ENCODE data around the gene TNRC6B. TPM values are rescaled to one million over a fixed set of nuclear protein-coding genes. Genes with fewer than 3 reads are reported as not detected.

The TNRC6B gene
- total RNA-seq, 1 donor from 2014 or later = 51.2 TPM

DNA sequence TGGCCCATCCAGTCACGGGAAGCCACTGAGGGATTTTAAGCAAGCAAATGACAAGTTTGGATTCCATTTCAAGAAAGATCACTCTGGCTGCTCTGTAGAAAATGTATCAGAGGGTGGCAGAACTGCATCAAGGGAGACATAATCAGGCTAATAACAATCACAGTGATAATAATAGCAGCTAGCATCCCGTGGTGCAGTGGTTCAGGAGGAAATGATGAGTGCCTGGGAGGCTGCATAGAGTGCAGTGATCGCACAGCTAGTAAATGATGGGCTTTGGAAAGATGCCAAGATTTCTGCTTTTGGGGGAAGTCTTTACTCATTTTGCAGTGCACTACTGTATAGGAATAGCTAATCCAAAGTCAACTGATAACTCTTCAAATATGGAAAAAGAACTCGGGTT is 35.8 kb downstream of the TNRC6B start:
- no peak overlapping the region for H3K4me3 ChIP-seq (ENCODE audit: insufficient read depth, low read depth, low read length)
- no peak overlapping the region for H2AFZ ChIP-seq (ENCODE audit: low read depth, low read length)
- H3K27me3 ChIP-seq (ENCODE audit: insufficient read depth, low read length) = no peaks in the 10 kb centered on the region
- FAIRE-seq = peak; percentile 29
- peaks cover 95% of the 10 kb centered on the region for H3K79me2 ChIP-seq (ENCODE audit: insufficient read depth, low read length)
- no peak overlapping the region for H3K4me2 ChIP-seq (ENCODE audit: low read length)
- H3K9ac ChIP-seq (ENCODE audit: low read length) = no peak overlapping the region
- no peak overlapping the region for H3K4me3 Mint-ChIP-seq (ENCODE audit: unreplicated experiment)
- peaks cover 96% of the 10 kb centered on the region for H4K20me1 ChIP-seq (ENCODE audit: insufficient read depth, low read length)
- peaks cover 2% of the 10 kb centered on the region for H3K36me3 Mint-ChIP-seq (ENCODE audit: low read depth, unreplicated experiment)
- H3K9me3 ChIP-seq (ENCODE audit: insufficient read depth, low read depth, low read length) = no peaks in the 10 kb centered on the region
- H3K27ac Mint-ChIP-seq (ENCODE audit: unreplicated experiment) = no peak overlapping the region
- DNase-seq (ENCODE audit: low read depth) = no peak
- no peaks in the 10 kb centered on the region for H3K9me3 Mint-ChIP-seq (ENCODE audit: unreplicated experiment)
- peaks cover 33% of the 10 kb centered on the region for H3K4me1 Mint-ChIP-seq (ENCODE audit: low read depth, unreplicated experiment)
- no peaks in the 10 kb centered on the region for H3K4me1 ChIP-seq (ENCODE audit: insufficient read depth, low read length)
- no peaks in the 10 kb centered on the region for H3K36me3 ChIP-seq (ENCODE audit: insufficient read depth, low read length)
- TF ChIP-seq, protein P1, sequence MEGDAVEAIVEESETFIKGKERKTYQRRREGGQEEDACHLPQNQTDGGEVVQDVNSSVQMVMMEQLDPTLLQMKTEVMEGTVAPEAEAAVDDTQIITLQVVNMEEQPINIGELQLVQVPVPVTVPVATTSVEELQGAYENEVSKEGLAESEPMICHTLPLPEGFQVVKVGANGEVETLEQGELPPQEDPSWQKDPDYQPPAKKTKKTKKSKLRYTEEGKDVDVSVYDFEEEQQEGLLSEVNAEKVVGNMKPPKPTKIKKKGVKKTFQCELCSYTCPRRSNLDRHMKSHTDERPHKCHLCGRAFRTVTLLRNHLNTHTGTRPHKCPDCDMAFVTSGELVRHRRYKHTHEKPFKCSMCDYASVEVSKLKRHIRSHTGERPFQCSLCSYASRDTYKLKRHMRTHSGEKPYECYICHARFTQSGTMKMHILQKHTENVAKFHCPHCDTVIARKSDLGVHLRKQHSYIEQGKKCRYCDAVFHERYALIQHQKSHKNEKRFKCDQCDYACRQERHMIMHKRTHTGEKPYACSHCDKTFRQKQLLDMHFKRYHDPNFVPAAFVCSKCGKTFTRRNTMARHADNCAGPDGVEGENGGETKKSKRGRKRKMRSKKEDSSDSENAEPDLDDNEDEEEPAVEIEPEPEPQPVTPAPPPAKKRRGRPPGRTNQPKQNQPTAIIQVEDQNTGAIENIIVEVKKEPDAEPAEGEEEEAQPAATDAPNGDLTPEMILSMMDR (IDR thresholded peaks at IDR 0.05; ENCODE audit: insufficient read depth, low read depth, low read length) = no peak
- TF ChIP-seq EZH2 (IDR thresholded peaks at IDR 0.05; ENCODE audit: insufficient read depth, low read length) = no peak
- no peaks in the 10 kb centered on the region for H3K27me3 Mint-ChIP-seq (ENCODE audit: low read depth, unreplicated experiment)
- H3K27ac ChIP-seq (ENCODE audit: low read depth, low read length) = no peak overlapping the region

DNA sequence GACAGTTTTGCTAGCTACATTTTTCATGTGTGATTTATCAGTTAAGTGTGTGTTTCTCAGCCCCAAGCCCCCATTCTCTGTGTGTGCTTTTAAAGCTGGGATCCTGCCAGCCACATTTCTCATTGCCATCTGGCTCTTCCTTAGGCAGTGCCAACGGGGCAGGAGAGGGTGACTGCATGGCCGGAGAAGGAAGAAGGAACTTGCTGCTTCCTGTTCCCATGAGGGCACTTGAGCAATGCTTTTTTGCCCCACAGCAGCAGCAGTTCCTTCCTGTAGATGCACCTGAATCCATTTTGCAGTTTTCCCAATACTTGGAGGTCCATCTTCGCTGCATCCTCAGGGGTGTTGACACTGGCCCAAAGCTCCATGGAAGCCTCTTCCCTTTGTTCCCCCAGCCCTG is 37.5 kb downstream of the TNRC6B start:
- Mint-ChIP-seq H3K36me3 (ENCODE audit: low read depth, unreplicated experiment) (peaks cover 3% of the 10 kb centered on the region), H3K27ac (ENCODE audit: unreplicated experiment) (no peak overlapping the region), H3K4me1 (ENCODE audit: low read depth, unreplicated experiment) (peaks cover 41% of the 10 kb centered on the region), H3K9me3 (ENCODE audit: unreplicated experiment) (peaks cover 2% of the 10 kb centered on the region), H3K27me3 (ENCODE audit: low read depth, unreplicated experiment) (no peaks in the 10 kb centered on the region), H3K4me3 (ENCODE audit: unreplicated experiment) (no peak overlapping the region)
- Histone ChIP-seq H2AFZ (ENCODE audit: low read depth, low read length) (no peak overlapping the region), H3K9me3 (ENCODE audit: insufficient read depth, low read depth, low read length) (no peaks in the 10 kb centered on the region), H4K20me1 (ENCODE audit: insufficient read depth, low read length) (peaks cover 97% of the 10 kb centered on the region), H3K27ac (ENCODE audit: low read depth, low read length) (no peak overlapping the region), H3K36me3 (ENCODE audit: insufficient read depth, low read length) (no peaks in the 10 kb centered on the region), H3K4me3 (ENCODE audit: insufficient read depth, low read depth, low read length) (no peak overlapping the region), H3K4me2 (ENCODE audit: low read length) (no peak overlapping the region), H3K4me1 (ENCODE audit: insufficient read depth, low read length) (peaks cover 4% of the 10 kb centered on the region), H3K79me2 (ENCODE audit: insufficient read depth, low read length) (peaks cover 96% of the 10 kb centered on the region), H3K27me3 (ENCODE audit: insufficient read depth, low read length) (no peaks in the 10 kb centered on the region), H3K9ac (ENCODE audit: low read length) (no peak overlapping the region)
- DNase-seq (ENCODE audit: low read depth) = no peak
- TF ChIP-seq EZH2 (IDR thresholded peaks at IDR 0.05; ENCODE audit: insufficient read depth, low read length) = no peak
- TF ChIP-seq, protein P1 (IDR thresholded peaks at IDR 0.05; ENCODE audit: insufficient read depth, low read depth, low read length) = no peak
- FAIRE-seq = no peak

DNA sequence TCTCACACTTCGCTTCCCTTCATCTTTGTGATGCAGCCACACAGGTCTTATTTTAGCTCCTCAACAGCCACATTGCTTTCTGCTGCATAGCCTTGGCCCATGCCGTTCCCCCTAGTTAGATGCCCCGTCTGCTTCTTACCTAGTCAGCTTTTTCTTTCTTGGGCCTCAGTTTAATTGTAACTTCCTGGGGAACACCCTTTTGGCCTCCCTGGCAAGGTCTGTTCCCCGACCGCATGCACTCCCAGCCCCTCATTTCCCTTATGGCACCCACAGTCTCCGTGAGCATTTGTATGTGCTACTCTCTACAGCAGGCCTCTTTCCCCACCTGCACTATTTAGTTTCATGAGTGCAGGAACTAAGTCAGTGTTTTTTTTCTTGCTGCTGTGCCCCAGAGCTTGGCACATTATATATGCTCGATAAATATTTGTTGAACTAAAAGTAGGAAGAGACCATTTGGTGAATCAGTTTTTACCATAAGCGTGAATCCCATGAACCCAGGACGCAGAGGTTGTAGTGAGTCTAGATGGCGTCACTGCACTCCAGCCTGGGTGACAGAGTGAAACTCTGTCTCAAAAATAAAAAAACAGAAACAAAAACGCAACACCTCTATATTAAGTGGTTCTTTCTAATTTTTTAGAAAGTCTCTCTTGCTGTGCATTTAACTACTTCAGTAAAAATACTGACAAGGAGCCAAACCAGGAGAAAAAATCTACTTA is 38.5 kb downstream of the TNRC6B start:
- H3K36me3 Mint-ChIP-seq (ENCODE audit: low read depth, unreplicated experiment) = peaks cover 3% of the 10 kb centered on the region
- H3K4me3 Mint-ChIP-seq (ENCODE audit: unreplicated experiment) = no peak overlapping the region
- H3K4me1 Mint-ChIP-seq (ENCODE audit: low read depth, unreplicated experiment) = peaks cover 40% of the 10 kb centered on the region
- no peaks in the 10 kb centered on the region for H3K27me3 Mint-ChIP-seq (ENCODE audit: low read depth, unreplicated experiment)
- no peak for FAIRE-seq
- no peaks in the 10 kb centered on the region for H3K36me3 ChIP-seq (ENCODE audit: insufficient read depth, low read length)
- H3K79me2 ChIP-seq (ENCODE audit: insufficient read depth, low read length) = peaks cover 95% of the 10 kb centered on the region
- no peak for DNase-seq (ENCODE audit: low read depth)
- no peak overlapping the region for H3K4me2 ChIP-seq (ENCODE audit: low read length)
- H3K9me3 ChIP-seq (ENCODE audit: insufficient read depth, low read depth, low read length) = no peaks in the 10 kb centered on the region
- no peak overlapping the region for H3K9ac ChIP-seq (ENCODE audit: low read length)
- H3K27ac Mint-ChIP-seq (ENCODE audit: unreplicated experiment) = no peak overlapping the region
- peaks cover 10% of the 10 kb centered on the region for H3K4me1 ChIP-seq (ENCODE audit: insufficient read depth, low read length)
- peaks cover 97% of the 10 kb centered on the region for H4K20me1 ChIP-seq (ENCODE audit: insufficient read depth, low read length)
- TF ChIP-seq, protein P1 (IDR thresholded peaks at IDR 0.05; ENCODE audit: insufficient read depth, low read depth, low read length) = no peak
- TF ChIP-seq EZH2 (IDR thresholded peaks at IDR 0.05; ENCODE audit: insufficient read depth, low read length) = no peak
- H3K9me3 Mint-ChIP-seq (ENCODE audit: unreplicated experiment) = peaks cover 2% of the 10 kb centered on the region
- no peaks in the 10 kb centered on the region for H3K27me3 ChIP-seq (ENCODE audit: insufficient read depth, low read length)
- no peak overlapping the region for H3K4me3 ChIP-seq (ENCODE audit: insufficient read depth, low read depth, low read length)
- H3K27ac ChIP-seq (ENCODE audit: low read depth, low read length) = no peak overlapping the region
- H2AFZ ChIP-seq (ENCODE audit: low read depth, low read length) = no peak overlapping the region

Measured in astrocyte (in vitro differentiated cells and primary cell).